Measurements from ENCODE around the gene NEU4. TPM values are rescaled to one million over a fixed set of nuclear protein-coding genes. Genes with fewer than 3 reads are reported as not detected.

NEU4 gene
- total RNA-seq, 1 experiment from 2014 or later: 3.9 TPM

- Histone ChIP-seq H3K36me3 (ENCODE audit: control insufficient read depth, insufficient read depth, low read length) (no peaks in the 10 kb centered on the region), H3K27me3 (replicated peaks; ENCODE audit: control insufficient read depth, insufficient read depth, low read length) (no peaks in the 10 kb centered on the region), H3K9me3 (no peaks in the 10 kb centered on the region), H3K4me3 (ENCODE audit: low read depth, low read length) (no peak overlapping the region), H3K4me1 (peaks cover 5% of the 10 kb centered on the region; the same call in 1 of the 2 replicates)
- no peaks in the 10 kb centered on the region for H3K36me3 Mint-ChIP-seq (ENCODE audit: insufficient read depth, unreplicated experiment)
- intact Hi-C loops (cut with micrococcal nuclease; ENCODE audit: unreplicated experiment): no loop called here
- no TSS peak for BruUV-seq (replicated peaks)
- POLR2A ChIA-PET: no interaction called here
- no peaks in the 10 kb centered on the region for H3K4me1 Mint-ChIP-seq (ENCODE audit: low read depth, unreplicated experiment)
- no peak overlapping the region for H3K27ac Mint-ChIP-seq (ENCODE audit: unreplicated experiment)
- TF ChIP-seq, protein P1, sequence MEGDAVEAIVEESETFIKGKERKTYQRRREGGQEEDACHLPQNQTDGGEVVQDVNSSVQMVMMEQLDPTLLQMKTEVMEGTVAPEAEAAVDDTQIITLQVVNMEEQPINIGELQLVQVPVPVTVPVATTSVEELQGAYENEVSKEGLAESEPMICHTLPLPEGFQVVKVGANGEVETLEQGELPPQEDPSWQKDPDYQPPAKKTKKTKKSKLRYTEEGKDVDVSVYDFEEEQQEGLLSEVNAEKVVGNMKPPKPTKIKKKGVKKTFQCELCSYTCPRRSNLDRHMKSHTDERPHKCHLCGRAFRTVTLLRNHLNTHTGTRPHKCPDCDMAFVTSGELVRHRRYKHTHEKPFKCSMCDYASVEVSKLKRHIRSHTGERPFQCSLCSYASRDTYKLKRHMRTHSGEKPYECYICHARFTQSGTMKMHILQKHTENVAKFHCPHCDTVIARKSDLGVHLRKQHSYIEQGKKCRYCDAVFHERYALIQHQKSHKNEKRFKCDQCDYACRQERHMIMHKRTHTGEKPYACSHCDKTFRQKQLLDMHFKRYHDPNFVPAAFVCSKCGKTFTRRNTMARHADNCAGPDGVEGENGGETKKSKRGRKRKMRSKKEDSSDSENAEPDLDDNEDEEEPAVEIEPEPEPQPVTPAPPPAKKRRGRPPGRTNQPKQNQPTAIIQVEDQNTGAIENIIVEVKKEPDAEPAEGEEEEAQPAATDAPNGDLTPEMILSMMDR (IDR thresholded peaks at IDR 0.05; ENCODE audit: insufficient read depth in 1 of 2, low read depth in 1 of 2, low read length in 1 of 2, severe bottlenecking in 1 of 2, unreplicated experiment in 1 of 2): no peak
- CTCF ChIA-PET: no interaction called here
- no peaks in the 10 kb centered on the region for H3K27me3 Mint-ChIP-seq (ENCODE audit: insufficient read depth, unreplicated experiment)
- no peaks in the 10 kb centered on the region for H3K9me3 Mint-ChIP-seq (ENCODE audit: unreplicated experiment)
- no peak for DNase-seq
- H3K4me3 Mint-ChIP-seq (ENCODE audit: unreplicated experiment): no peak overlapping the region
Observed at GRCh38 chr2:241842067-241842415, 33.0 kb downstream of the NEU4 start.

DNA sequence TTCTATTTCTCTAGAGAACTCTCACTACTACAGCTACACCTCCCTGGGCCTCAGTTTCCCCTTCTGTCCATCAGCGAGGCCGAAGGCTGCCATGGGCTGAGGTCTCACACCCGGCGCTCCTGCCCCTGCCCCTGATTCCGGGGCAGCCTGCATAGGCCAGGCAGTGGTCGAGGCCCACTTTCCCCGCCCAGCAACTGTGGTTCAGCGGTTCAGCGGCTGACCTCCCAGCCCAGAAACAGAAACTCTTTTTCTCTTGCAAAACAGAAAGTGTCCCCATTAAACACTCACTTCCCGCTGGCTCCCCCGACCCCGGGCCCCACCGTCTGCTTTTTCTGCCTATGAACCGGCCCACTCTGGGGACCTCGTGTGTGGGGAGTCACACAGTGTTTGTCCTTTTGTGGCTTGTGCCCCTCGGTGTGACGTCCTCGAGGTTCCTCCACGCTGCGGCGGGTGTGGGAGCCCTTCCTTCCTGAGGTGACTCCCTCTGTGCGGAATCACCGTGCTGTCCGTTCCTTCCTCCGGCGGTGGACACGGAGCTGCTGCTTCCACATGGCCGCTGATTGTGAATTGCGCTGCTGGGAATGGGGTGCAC lies 33.7 kb downstream of the NEU4 start:
- Histone ChIP-seq H3K36me3 (ENCODE audit: control insufficient read depth, insufficient read depth, low read length) (no peaks in the 10 kb centered on the region), H3K27me3 (replicated peaks; ENCODE audit: control insufficient read depth, insufficient read depth, low read length) (no peaks in the 10 kb centered on the region), H3K4me1 (peaks cover 5% of the 10 kb centered on the region; the same call in 1 of the 2 replicates), H3K9me3 (no peaks in the 10 kb centered on the region), H3K4me3 (ENCODE audit: low read depth, low read length) (no peak overlapping the region)
- intact Hi-C loops (cut with micrococcal nuclease; ENCODE audit: unreplicated experiment): no loop called here
- H3K4me3 Mint-ChIP-seq (ENCODE audit: unreplicated experiment): peak overlapping the region; percentile 14
- no TSS peak for BruUV-seq (replicated peaks)
- CTCF ChIA-PET: no interaction called here
- no peaks in the 10 kb centered on the region for H3K36me3 Mint-ChIP-seq (ENCODE audit: insufficient read depth, unreplicated experiment)
- no peak for DNase-seq
- no peaks in the 10 kb centered on the region for H3K9me3 Mint-ChIP-seq (ENCODE audit: unreplicated experiment)
- POLR2A ChIA-PET: no interaction called here
- no peaks in the 10 kb centered on the region for H3K27me3 Mint-ChIP-seq (ENCODE audit: insufficient read depth, unreplicated experiment)
- TF ChIP-seq, protein P1 (IDR thresholded peaks at IDR 0.05; ENCODE audit: insufficient read depth in 1 of 2, low read depth in 1 of 2, low read length in 1 of 2, severe bottlenecking in 1 of 2, unreplicated experiment in 1 of 2): no peak
- no peak overlapping the region for H3K27ac Mint-ChIP-seq (ENCODE audit: unreplicated experiment)
- H3K4me1 Mint-ChIP-seq (ENCODE audit: low read depth, unreplicated experiment): no peaks in the 10 kb centered on the region

DNA sequence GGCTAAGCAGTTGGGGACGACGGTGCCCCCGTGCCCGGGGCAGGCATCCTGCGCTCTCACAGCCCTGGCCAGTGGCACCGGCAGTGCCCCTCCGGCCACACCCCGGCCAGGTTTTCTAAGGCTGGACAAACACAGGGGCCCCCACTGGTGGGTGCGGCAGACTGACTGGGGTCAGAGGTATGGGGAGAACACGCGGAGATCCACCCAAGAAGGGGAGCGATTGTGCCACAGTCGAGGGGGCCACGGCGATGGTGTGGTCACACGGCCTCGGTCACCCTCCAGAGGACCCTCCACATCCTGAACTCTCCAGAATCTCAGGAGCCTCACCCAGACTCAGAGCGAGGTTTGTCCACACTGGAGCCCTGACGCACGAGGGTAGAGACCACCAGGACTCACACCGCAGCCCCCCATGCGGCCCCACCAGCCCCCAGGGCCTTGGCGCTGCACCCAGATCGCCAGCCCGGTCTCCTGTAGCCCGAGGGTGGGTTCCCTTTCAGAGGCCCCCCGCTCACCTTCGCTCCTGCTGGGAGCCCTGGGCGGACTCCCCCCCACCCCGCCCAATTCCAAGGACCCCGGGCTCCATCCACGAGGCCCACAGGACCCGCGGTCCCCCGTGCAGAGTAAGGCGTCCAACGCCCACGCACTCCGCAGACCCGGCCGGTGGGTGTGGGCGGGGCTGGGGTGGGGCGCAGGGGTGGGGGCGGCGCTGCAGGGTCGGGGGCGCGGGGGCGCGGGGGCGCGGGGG lies 34.5 kb downstream of the NEU4 start:
- no TSS peak for BruUV-seq (replicated peaks)
- Histone ChIP-seq H3K36me3 (ENCODE audit: control insufficient read depth, insufficient read depth, low read length) (no peaks in the 10 kb centered on the region), H3K4me3 (ENCODE audit: low read depth, low read length) (no peak overlapping the region), H3K9me3 (no peaks in the 10 kb centered on the region), H3K27me3 (replicated peaks; ENCODE audit: control insufficient read depth, insufficient read depth, low read length) (no peaks in the 10 kb centered on the region), H3K4me1 (peaks cover 5% of the 10 kb centered on the region; the same call in 1 of the 2 replicates)
- no peaks in the 10 kb centered on the region for H3K9me3 Mint-ChIP-seq (ENCODE audit: unreplicated experiment)
- ChIA-PET CTCF (no interaction called here), POLR2A (no interaction called here)
- H3K27ac Mint-ChIP-seq (ENCODE audit: unreplicated experiment): no peak overlapping the region
- H3K27me3 Mint-ChIP-seq (ENCODE audit: insufficient read depth, unreplicated experiment): no peaks in the 10 kb centered on the region
- H3K4me3 Mint-ChIP-seq (ENCODE audit: unreplicated experiment): peak overlapping the region; percentile 14
- no peak for DNase-seq
- no peaks in the 10 kb centered on the region for H3K4me1 Mint-ChIP-seq (ENCODE audit: low read depth, unreplicated experiment)
- TF ChIP-seq, protein P1 (IDR thresholded peaks at IDR 0.05; ENCODE audit: insufficient read depth in 1 of 2, low read depth in 1 of 2, low read length in 1 of 2, severe bottlenecking in 1 of 2, unreplicated experiment in 1 of 2): no peak
- H3K36me3 Mint-ChIP-seq (ENCODE audit: insufficient read depth, unreplicated experiment): no peaks in the 10 kb centered on the region
- intact Hi-C loops (cut with micrococcal nuclease; ENCODE audit: unreplicated experiment): no loop called here

All from Caco-2 (cell line).